Activated CD4-positive, CD25-positive, alpha-beta regulatory T cell treated with anti-CD3 and anti-CD28 coated beads, Interleukin-2, amount 50 U/mL, for 16 hours (primary cell): ENCODE measurements around the gene MYEOV.

Source experiments
- DNase-seq: peaks from one replicate; pipeline ENCODE4 v3.0.0-alpha.2; 2020; ENCODE audit warnings: low read depth, low spot score

MYEOV gene

DNA sequence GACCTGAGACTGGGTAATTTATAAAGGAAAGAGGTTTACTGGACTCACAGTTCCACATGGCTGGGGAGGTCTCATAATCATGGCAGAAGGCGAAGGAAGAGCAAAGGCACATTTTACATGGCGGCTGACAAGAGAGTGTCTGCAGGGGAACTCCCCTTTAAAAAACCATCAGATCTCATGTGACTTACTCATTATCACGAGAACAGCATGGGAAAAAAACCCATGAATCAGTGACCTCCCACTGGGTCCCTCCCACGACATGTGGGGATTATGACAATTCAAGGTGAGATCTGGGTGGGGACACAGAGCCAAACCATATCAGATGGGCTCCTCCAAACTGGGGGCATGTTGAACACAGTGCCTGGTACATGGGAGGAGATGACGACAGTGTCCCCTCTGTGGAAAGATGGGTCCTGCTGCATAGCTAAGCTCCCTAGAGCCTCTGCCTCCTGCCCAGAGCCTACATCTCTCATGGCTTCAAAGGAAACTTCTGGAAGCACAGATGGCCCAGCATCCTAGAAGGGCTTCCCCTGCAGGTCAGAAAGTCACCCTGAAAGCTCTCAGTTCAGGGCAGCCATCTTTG, 46.1 kb downstream of the MYEOV start:
- no peak for DNase-seq

GRCh38 chr11:69342588-69343330, 48.8 kb downstream of the MYEOV start:
- no peak for DNase-seq

DNA sequence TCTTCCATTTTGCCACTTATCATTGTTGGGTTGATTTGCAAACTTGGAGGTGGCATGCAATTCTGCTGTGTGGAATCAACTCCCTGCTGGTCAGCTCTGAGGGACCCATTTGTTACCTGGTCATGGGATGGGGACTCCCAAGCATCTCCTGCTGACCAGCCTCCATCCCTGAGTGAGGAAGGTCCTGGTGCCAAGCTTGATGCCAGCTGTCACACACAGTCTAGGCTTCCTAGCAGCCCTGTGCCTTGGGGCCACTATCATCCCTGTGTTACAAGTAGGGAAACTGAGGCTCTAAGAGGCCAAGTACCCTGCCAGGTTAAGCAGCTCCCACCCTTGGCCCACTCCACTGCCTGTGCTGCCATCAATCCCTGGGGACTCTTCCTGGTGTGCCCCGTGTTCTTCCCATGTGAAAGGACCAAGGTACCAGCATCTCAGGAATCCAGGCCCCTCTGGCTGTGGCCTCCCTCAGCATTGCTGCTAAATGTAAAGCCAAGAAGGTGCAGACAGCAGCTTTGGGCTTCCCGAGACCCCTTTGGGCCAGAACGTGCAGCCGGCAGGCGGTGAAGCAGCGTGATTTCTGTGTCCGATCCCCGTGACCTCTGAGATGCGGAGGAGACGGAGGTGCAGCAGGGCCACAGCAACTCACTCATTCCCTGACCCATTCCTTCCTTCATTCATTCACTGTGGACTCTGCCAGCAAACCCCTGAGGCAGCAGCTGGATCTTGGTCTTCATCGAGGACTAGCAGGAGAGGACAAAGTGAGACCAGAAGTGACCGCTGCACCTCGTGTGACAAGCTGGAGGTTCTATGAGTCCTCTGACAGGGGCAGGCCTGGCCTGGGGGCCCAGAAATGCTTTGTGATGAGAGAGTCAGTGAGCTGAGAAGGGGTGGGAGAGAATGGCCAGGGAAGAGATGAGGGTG, 49.7 kb downstream of the MYEOV start:
- no peak for DNase-seq

GRCh38 chr11:69344570-69345145, 50.7 kb downstream of the MYEOV start:
- no peak for DNase-seq
